ENCODE data around the gene B4GALT5. TPM values are rescaled to one million over a fixed set of nuclear protein-coding genes. Genes with fewer than 3 reads are reported as not detected.
A peak's percentile ranks its signal among the peaks of the same experiment; 100 is the strongest.

The B4GALT5 gene
- total RNA-seq, 3 donors from 2014 or later: 52.4 to 65.1 (median 60.2) TPM

DNA sequence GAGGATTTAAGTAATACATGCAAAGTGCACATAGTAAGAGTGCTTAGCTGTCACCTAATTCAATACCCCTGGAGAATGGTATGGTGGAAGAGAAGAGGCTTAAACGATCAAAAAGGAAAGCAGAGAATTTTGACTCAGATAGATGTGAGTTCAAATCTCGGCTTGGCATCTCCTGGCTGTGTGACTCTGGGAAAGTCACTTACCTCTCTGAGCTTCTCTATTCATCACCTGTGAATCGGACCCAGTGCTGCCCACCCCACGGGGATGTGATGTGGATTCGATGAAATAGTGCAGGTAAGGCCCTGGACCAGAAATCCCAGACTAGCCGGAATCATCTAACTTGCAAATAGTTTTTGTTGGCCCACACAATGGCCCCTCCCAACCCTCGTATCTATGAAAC lies 1.8 kb upstream of the B4GALT5 start:
- intact Hi-C loops (cut with DNase I, micrococcal nuclease): loop anchor here in 1 of 2 donors (10.0 kb wide), 1 partner anchor 81 kb away; no protein-coding TSS in a partner anchor
- no peaks in the 10 kb centered on the region for H3K36me3 ChIP-seq (ENCODE audit: low read depth)

DNA sequence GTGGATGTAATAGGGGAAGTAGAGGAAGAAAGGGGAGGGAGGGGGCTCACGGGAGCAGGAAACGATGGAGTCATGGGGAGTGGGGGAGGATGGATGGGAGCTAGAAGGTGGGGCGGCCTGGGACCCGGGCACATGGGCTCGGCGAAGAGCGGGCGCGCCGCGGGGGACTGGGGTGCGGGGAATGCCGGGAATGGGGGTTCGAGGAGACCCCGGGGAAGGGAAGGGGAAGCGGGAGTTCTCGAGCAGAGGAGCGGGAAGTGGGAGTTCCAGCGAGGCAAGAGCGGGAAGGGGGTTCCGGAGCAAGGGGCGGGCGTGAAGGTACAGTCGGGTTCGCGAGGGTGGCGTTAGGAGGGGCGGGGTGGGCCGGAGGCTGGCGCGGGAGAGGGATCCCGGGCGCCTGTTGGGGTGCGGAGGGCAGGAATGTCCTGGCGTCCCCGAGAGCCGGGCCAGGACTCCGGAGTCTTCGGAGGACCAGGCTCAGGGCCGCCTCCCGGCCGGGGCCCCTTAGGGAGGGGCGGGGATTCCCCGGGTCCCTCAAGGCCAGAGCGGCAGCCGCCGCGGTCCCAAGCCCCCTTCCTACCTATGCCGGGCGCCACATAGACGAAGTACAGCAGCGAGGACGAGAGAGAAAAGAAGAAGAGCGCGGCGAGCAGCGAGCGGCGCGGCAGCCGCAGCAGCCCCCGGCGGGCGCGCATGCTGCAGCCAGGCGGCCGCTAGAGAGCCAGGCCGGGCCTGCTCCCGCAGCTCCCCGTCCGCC lies 504 bp downstream of the B4GALT5 start:
- Histone ChIP-seq H3K36me3 (ENCODE audit: low read depth) (no peaks in the 10 kb centered on the region), H3K4me3 (peak overlapping the region; percentile 88), H3K9me3 (no peaks in the 10 kb centered on the region), H3K4me1 (ENCODE audit: low read depth) (peaks cover 20% of the 10 kb centered on the region)
- ATAC-seq (peak; percentile 55), DNase-seq (peak; percentile 53 to 73 (median 69))
- intact Hi-C loops (cut with DNase I, micrococcal nuclease): loop anchor here in 1 of 2 donors (10.0 kb wide), 1 partner anchor 78 kb away; no protein-coding TSS in a partner anchor
- TF ChIP-seq, protein P1, sequence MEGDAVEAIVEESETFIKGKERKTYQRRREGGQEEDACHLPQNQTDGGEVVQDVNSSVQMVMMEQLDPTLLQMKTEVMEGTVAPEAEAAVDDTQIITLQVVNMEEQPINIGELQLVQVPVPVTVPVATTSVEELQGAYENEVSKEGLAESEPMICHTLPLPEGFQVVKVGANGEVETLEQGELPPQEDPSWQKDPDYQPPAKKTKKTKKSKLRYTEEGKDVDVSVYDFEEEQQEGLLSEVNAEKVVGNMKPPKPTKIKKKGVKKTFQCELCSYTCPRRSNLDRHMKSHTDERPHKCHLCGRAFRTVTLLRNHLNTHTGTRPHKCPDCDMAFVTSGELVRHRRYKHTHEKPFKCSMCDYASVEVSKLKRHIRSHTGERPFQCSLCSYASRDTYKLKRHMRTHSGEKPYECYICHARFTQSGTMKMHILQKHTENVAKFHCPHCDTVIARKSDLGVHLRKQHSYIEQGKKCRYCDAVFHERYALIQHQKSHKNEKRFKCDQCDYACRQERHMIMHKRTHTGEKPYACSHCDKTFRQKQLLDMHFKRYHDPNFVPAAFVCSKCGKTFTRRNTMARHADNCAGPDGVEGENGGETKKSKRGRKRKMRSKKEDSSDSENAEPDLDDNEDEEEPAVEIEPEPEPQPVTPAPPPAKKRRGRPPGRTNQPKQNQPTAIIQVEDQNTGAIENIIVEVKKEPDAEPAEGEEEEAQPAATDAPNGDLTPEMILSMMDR (IDR thresholded peaks at IDR 0.05): no peak

More for the DNA sequence above, 1.8 kb upstream of the B4GALT5 start:
- H3K4me1 ChIP-seq (ENCODE audit: low read depth): peaks cover 14% of the 10 kb centered on the region
- no peak overlapping the region for H3K4me3 ChIP-seq
- no peaks in the 10 kb centered on the region for H3K9me3 ChIP-seq
- no peak for DNase-seq
- no peak for ATAC-seq
- TF ChIP-seq, protein P1 (IDR thresholded peaks at IDR 0.05): no peak

DNA sequence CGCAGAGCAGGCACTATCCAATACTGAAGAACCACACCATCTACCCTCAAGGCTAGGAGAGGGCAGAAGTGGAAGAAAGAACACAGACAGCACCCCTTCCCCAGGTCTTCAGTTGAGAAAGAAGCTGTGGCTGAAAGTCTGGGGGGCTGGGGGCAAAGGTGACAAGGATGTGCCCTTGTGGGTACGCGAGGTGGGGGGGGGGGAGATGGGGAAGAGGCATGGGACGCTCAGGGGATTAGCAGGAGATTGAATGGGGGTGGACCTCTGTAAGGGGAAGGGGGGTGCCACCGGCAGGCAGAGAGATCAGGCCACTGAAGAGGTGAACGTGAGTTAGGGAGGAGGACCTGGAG lies 1.1 kb downstream of the B4GALT5 start:
- H3K4me1 ChIP-seq (ENCODE audit: low read depth): peaks cover 24% of the 10 kb centered on the region
- ATAC-seq: peak; percentile 4

DNA sequence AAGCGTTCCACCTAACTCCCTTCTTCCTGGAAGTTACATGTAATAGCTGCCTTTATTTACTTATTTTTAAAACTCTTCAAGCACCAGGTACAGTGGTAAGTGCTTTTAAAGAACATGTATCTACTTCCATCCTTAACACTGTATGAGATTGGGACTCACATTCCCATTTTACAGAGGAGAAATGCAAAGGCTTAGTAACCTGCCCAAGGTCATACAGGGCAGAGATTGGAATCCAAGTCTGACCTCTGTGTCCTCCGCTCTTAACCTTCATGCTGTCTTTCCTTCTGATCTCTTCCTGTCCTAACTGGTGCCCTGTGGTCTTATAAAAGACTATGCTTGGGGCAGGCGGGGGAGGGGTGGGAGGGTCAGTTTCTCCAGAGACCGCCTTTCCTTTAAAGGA lies 1.6 kb downstream of the B4GALT5 start:
- peak; percentile 6 for ATAC-seq
- Histone ChIP-seq H3K36me3 (ENCODE audit: low read depth) (no peaks in the 10 kb centered on the region), H3K4me3 (no peak overlapping the region), H3K9me3 (no peaks in the 10 kb centered on the region), H3K4me1 (ENCODE audit: low read depth) (peaks cover 29% of the 10 kb centered on the region)
- intact Hi-C loops (cut with DNase I, micrococcal nuclease): loop anchor here in 1 of 2 donors (10.0 kb wide), 1 partner anchor 77 kb away; no protein-coding TSS in a partner anchor
- TF ChIP-seq, protein P1 (IDR thresholded peaks at IDR 0.05): no peak
- DNase-seq: no peak

More for the DNA sequence above, 1.1 kb downstream of the B4GALT5 start:
- H3K4me3 ChIP-seq: peak overlapping the region; percentile 88
- H3K9me3 ChIP-seq: no peaks in the 10 kb centered on the region
- no peak for DNase-seq
- TF ChIP-seq, protein P1 (IDR thresholded peaks at IDR 0.05): no peak
- intact Hi-C loops (cut with DNase I, micrococcal nuclease): loop anchor here in 1 of 2 donors (10.0 kb wide), 1 partner anchor 78 kb away; no protein-coding TSS in a partner anchor
- H3K36me3 ChIP-seq (ENCODE audit: low read depth): no peaks in the 10 kb centered on the region

DNA sequence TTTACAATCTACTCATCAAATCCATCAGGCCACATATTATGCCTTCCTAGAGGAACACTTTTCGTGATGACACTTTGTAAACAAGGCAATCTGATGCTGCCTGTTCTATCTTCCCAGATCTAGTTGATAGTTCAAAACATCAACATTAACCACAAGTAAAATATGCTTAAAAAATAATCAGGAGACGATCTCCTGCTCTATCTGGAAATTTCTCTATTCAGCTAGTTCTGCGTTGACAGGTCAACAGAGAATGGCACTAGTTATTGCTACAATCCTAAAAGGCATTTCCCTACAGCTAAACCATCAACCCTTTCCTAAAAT lies 2.1 kb downstream of the B4GALT5 start:
- no peak overlapping the region for H3K4me3 ChIP-seq
- intact Hi-C loops (cut with DNase I, micrococcal nuclease): loop anchor here in 1 of 2 donors (10.0 kb wide), 1 partner anchor 77 kb away; no protein-coding TSS in a partner anchor
- H3K4me1 ChIP-seq (ENCODE audit: low read depth): peaks cover 34% of the 10 kb centered on the region
- no peaks in the 10 kb centered on the region for H3K36me3 ChIP-seq (ENCODE audit: low read depth)
- no peaks in the 10 kb centered on the region for H3K9me3 ChIP-seq
- TF ChIP-seq, protein P1 (IDR thresholded peaks at IDR 0.05): no peak
- no peak for DNase-seq
- no peak for ATAC-seq

Measured in mucosa of descending colon (tissue), 3 donors.